ENCODE measurements around the gene STK39. TPM values are rescaled to one million over a fixed set of nuclear protein-coding genes. Genes with fewer than 3 reads are reported as not detected.

The STK39 gene
- total RNA-seq, 1 donor from 2014 or later: 14.3 TPM

- no peaks in the 10 kb centered on the region for H3K4me1 Mint-ChIP-seq (ENCODE audit: unreplicated experiment)
- no peak overlapping the region for H3K4me3 Mint-ChIP-seq (ENCODE audit: unreplicated experiment)
- H3K27me3 Mint-ChIP-seq (ENCODE audit: unreplicated experiment): no peaks in the 10 kb centered on the region
- TF ChIP-seq CTCF (IDR thresholded peaks at IDR 0.05; ENCODE audit: unreplicated experiment): no peak
- no peaks in the 10 kb centered on the region for H3K36me3 Mint-ChIP-seq (ENCODE audit: low read depth, unreplicated experiment)
- no peak for DNase-seq (ENCODE audit: low spot score)
- H3K27ac Mint-ChIP-seq (ENCODE audit: unreplicated experiment): no peak overlapping the region
- H3K9me3 Mint-ChIP-seq (ENCODE audit: unreplicated experiment): no peaks in the 10 kb centered on the region
Observed at GRCh38 chr2:168175469-168175868, 71.9 kb downstream of the STK39 start.

DNA sequence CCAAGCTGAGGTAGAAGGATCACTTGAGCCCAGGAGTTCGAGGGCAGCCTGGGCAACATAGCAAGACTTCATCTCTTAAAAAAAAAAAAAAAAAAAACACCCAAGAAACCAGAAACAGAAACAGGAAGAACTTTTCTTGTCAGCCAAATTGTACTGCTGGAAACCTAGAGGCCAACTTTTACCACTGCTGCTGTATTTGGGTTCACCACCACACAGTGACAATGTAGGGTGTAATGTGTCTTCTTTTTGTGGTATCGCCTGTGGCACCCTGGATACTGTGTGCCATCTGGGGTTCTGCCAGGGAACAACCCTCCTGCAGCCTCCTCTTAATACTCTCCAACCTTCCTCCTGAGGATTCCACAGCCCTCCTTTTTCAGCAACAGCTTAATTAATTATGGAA, 72.6 kb downstream of the STK39 start:
- Mint-ChIP-seq H3K9me3 (ENCODE audit: unreplicated experiment) (no peaks in the 10 kb centered on the region), H3K4me1 (ENCODE audit: unreplicated experiment) (no peaks in the 10 kb centered on the region), H3K36me3 (ENCODE audit: low read depth, unreplicated experiment) (no peaks in the 10 kb centered on the region), H3K27ac (ENCODE audit: unreplicated experiment) (no peak overlapping the region), H3K27me3 (ENCODE audit: unreplicated experiment) (no peaks in the 10 kb centered on the region), H3K4me3 (ENCODE audit: unreplicated experiment) (no peak overlapping the region)
- TF ChIP-seq CTCF (IDR thresholded peaks at IDR 0.05; ENCODE audit: unreplicated experiment): no peak
- DNase-seq (ENCODE audit: low spot score): no peak

DNA sequence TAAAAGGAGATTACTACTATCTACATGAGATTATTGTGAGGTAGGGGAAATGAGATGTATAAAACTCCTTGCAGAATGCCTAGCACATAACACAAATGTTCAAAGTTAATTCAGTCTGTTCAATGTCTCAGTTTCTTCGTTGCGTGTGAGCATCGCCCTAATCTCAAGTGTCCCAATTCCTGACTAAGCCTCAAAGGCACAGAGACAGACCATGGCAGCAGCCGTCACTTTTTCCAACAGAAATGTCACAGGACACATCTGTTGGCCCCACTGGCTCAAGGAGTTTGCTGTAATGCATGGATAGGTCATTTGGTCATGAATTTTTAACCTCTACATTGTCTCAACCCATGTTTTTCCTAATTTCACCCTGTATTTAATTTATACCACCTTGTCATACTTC, 75.3 kb downstream of the STK39 start:
- H3K4me3 Mint-ChIP-seq (ENCODE audit: unreplicated experiment): no peak overlapping the region

GRCh38 chr2:168171059-168171762, 76.2 kb downstream of the STK39 start:
- H3K4me3 Mint-ChIP-seq (ENCODE audit: unreplicated experiment): no peak overlapping the region
- H3K36me3 Mint-ChIP-seq (ENCODE audit: low read depth, unreplicated experiment): no peaks in the 10 kb centered on the region
- H3K4me1 Mint-ChIP-seq (ENCODE audit: unreplicated experiment): peaks cover 8% of the 10 kb centered on the region
- H3K27me3 Mint-ChIP-seq (ENCODE audit: unreplicated experiment): no peaks in the 10 kb centered on the region
- H3K9me3 Mint-ChIP-seq (ENCODE audit: unreplicated experiment): no peaks in the 10 kb centered on the region
- TF ChIP-seq CTCF (IDR thresholded peaks at IDR 0.05; ENCODE audit: unreplicated experiment): no peak
- no peak overlapping the region for H3K27ac Mint-ChIP-seq (ENCODE audit: unreplicated experiment)
- no peak for DNase-seq (ENCODE audit: low spot score)

More for the DNA sequence above, 75.3 kb downstream of the STK39 start:
- TF ChIP-seq CTCF (IDR thresholded peaks at IDR 0.05; ENCODE audit: unreplicated experiment): no peak
- no peaks in the 10 kb centered on the region for H3K4me1 Mint-ChIP-seq (ENCODE audit: unreplicated experiment)
- no peaks in the 10 kb centered on the region for H3K36me3 Mint-ChIP-seq (ENCODE audit: low read depth, unreplicated experiment)
- DNase-seq (ENCODE audit: low spot score): no peak
- no peaks in the 10 kb centered on the region for H3K9me3 Mint-ChIP-seq (ENCODE audit: unreplicated experiment)
- no peak overlapping the region for H3K27ac Mint-ChIP-seq (ENCODE audit: unreplicated experiment)
- H3K27me3 Mint-ChIP-seq (ENCODE audit: unreplicated experiment): no peaks in the 10 kb centered on the region

DNA sequence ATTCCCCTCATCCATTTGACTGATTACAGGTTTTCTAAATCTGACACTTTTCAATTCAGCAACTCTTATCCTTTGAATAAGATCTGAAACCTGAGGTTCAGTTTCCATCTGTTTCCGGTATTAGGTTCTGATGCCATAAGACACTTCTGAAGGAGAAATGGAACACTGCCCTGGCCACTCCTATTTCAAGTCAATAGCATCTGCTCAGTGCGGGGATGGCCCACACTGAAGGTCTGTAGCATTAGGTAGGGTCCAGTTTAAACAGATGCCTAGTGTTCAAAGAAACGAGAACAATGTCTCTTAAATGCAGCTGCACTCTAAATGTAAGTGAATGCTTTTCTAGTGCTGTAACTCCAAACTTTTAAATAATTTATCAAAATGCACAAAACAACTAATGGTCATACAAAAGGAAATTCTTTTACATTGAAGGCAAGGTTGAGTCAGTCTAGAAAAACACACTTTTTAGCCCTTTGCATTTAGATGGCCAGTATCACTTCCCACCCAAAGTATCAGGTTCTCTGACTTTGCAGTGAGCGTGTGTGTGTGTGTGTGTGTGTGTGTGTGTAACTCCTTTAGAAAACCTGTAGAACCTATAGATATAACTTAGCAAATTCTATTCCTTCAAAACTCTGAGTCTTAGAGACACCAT, 78.2 kb downstream of the STK39 start:
- Mint-ChIP-seq H3K4me1 (ENCODE audit: unreplicated experiment) (peaks cover 16% of the 10 kb centered on the region), H3K27ac (ENCODE audit: unreplicated experiment) (no peak overlapping the region), H3K4me3 (ENCODE audit: unreplicated experiment) (no peak overlapping the region), H3K36me3 (ENCODE audit: low read depth, unreplicated experiment) (no peaks in the 10 kb centered on the region), H3K27me3 (ENCODE audit: unreplicated experiment) (no peaks in the 10 kb centered on the region), H3K9me3 (ENCODE audit: unreplicated experiment) (no peaks in the 10 kb centered on the region)
- TF ChIP-seq CTCF (IDR thresholded peaks at IDR 0.05; ENCODE audit: unreplicated experiment): no peak
- no peak for DNase-seq (ENCODE audit: low spot score)
